Left hindlimb (tissue), 1 donor: ENCODE data around the gene CST1.

ENCODE experiments used
- DNase-seq: peaks from one replicate; pipeline ENCODE4 v3.0.0-alpha.2; 2018

Gene CST1

DNA sequence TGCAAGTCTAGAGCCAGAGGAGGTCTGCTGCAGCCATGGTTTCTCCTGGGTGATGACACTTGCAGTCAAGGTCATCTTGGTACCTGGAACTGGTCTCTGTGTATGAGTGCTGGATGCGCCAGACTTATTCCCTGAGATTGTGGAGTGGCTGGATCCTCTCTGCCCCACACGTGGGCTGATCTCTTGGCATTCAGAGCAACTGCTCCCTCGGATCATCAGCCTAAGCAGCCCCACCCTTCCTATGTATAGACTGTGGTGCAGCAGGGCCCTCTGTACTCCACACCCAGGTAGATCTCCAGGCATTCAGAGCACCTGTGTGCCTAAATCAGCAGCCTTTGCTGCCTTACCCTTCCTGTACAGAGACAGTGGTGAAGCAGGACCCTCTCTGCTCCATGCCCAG is 49.8 kb downstream of the CST1 start:
- DNase-seq, result no peak

DNA sequence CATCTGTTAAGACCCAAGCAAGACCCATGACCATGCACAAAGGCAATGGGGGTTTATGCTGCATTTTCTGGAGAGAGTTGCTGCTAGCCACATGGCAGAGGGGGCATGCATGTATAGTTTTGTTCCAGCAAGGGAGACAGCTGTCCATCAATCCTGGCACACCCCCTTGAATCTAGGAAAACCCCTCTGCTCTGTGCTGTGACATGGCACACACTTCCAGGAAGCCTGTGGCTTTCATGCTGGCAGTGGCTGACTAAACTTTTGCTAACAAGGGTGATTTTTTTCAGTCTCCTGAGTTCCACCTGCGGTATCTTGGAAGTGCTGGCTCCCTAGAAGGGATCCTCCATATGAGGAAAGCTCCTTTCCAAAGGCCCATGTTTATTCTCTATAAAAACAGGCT is 52.8 kb downstream of the CST1 start:
- no peak for DNase-seq
